22Rv1 (cell line): ENCODE results near the gene CPLX1.

Source experiments
- H3K27ac ChIP-seq: fragments of 450-650 bp; 2 replicates; pipeline ENCODE4 v1.5.1; 2017
- CTCF ChIP-seq: fragments of 450-650 bp; IDR thresholded peaks from 2 replicates; pipeline ENCODE4 v1.5.1; 2017; ENCODE audit warnings: mild to moderate bottlenecking
- ZFX ChIP-seq: fragments of 450-650 bp; IDR thresholded peaks from 2 replicates; pipeline ENCODE4 v1.6.1; 2017; ENCODE audit warnings: antibody characterized with exemption, borderline replicate concordance

The CPLX1 gene

GRCh38 chr4:825971-826330, at the start of gene CPLX1:
CPLX1 (minus strand) TSS chr4:826129; CDS start chr4:824522, 1,607 bp downstream.
- TF ChIP-seq ZFX (no peak), CTCF (no peak)
- H3K27ac ChIP-seq = 0 out of 2 replicates have a peak within 1 kb of the TSS, but pooled peaks have one; percentile 2

GRCh38 chr4:874971-875817, 49.3 kb upstream of the CPLX1 start:
- TF ChIP-seq ZFX = no peak
- TF ChIP-seq CTCF = no peak
- no peak overlapping the region for H3K27ac ChIP-seq

DNA sequence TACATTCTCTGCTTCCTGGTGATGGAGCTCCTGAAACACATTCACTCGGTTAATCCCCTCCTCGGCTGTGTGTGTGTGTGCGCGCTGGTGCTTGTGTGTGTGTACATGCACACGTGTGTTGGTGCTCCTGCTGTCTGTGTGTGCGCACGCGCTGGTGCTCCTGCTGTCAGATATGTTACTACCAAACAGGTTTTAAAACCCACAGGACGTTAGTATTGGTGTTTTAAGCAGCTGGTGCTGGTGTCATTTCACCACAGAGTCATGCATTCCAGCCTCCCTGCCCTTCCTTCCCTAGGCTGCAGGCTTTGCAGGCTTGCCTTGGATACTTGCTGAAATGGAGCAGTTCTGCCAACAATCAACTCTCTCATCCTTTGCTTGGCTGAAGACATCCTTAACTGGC, 48.1 kb upstream of the CPLX1 start:
- no peak for TF ChIP-seq ZFX
- no peak for TF ChIP-seq CTCF
- no peak overlapping the region for H3K27ac ChIP-seq

GRCh38 chr4:872241-872981, 46.5 kb upstream of the CPLX1 start:
- H3K27ac ChIP-seq = no peak overlapping the region

DNA sequence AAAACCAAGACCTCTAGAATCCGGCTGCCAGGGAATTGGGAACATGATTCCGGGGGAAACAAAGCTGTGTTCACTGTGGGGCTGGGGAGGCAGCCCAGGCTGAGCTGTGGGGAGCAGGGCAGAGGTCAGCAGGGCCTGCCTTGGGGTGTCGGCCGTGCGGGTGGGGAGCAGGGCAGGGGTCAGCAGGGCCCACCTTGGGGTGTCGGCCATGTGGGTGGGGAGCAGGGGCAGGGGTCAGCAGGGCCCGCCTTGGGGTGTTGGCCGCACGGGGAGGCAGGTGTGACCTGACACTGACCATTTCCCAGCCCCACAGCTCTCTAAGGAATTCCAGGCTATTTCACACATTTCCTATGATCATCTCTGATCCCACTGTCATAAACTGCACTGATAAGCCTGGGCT, 45.6 kb upstream of the CPLX1 start:
- no peak overlapping the region for H3K27ac ChIP-seq
- TF ChIP-seq ZFX = no peak
- TF ChIP-seq CTCF = no peak

More at GRCh38 chr4:872241-872981, 46.5 kb upstream of the CPLX1 start:
- no peak for TF ChIP-seq CTCF

- TF ChIP-seq ZFX (no peak), CTCF (no peak)
These were observed 45.0 kb upstream of the CPLX1 start for GRCh38 chr4:870951-871350.

GRCh38 chr4:869776-870175, 43.8 kb upstream of the CPLX1 start:
- no peak for TF ChIP-seq CTCF
- TF ChIP-seq ZFX = no peak
- H3K27ac ChIP-seq = no peak overlapping the region

More at GRCh38 chr4:870951-871350, 45.0 kb upstream of the CPLX1 start:
- H3K27ac ChIP-seq = no peak overlapping the region
